ENCODE measurements around the gene GOLGA6A. TPM values are rescaled to one million over a fixed set of nuclear protein-coding genes. Genes with fewer than 3 reads are reported as not detected.

Gene GOLGA6A
- total RNA-seq, 2 experiments from 2014 or later: 0.14 to 0.84 TPM

GRCh38 chr15:74045636-74046274, 36.6 kb downstream of the GOLGA6A start:
- Mint-ChIP-seq H3K9me3 (no peaks in the 10 kb centered on the region), H3K27ac (no peak overlapping the region), H3K36me3 (ENCODE audit: low read depth) (peaks cover 2% of the 10 kb centered on the region), H3K27me3 (ENCODE audit: low read depth) (no peaks in the 10 kb centered on the region), H3K4me3 (no peak overlapping the region), H3K4me1 (ENCODE audit: low read depth) (peaks cover 10% of the 10 kb centered on the region)
- CTCF ChIA-PET: interaction anchor here (0.7 to 11.8 kb wide), 3 partner anchors 21 to 75 kb away, joined by 3 to 167 read pairs (median 3); no protein-coding TSS in a partner anchor
- intact Hi-C loops (cut with micrococcal nuclease): no loop called here
- DNase-seq: no peak

GRCh38 chr15:74045184-74045583, 37.2 kb downstream of the GOLGA6A start:
- no peaks in the 10 kb centered on the region for H3K9me3 Mint-ChIP-seq
- peaks cover 3% of the 10 kb centered on the region for H3K36me3 Mint-ChIP-seq (ENCODE audit: low read depth)
- H3K4me1 Mint-ChIP-seq (ENCODE audit: low read depth): peaks cover 10% of the 10 kb centered on the region
- CTCF ChIA-PET: interaction anchor here (11.8 kb wide), 1 partner anchor 75 kb away, joined by 167 read pairs; no protein-coding TSS in a partner anchor
- DNase-seq: no peak
- no peak overlapping the region for H3K4me3 Mint-ChIP-seq
- intact Hi-C loops (cut with micrococcal nuclease): no loop called here
- H3K27ac Mint-ChIP-seq: no peak overlapping the region
- no peaks in the 10 kb centered on the region for H3K27me3 Mint-ChIP-seq (ENCODE audit: low read depth)

- Mint-ChIP-seq H3K4me1 (ENCODE audit: low read depth) (peaks cover 10% of the 10 kb centered on the region), H3K9me3 (no peaks in the 10 kb centered on the region), H3K36me3 (ENCODE audit: low read depth) (peaks cover 4% of the 10 kb centered on the region), H3K27ac (no peak overlapping the region), H3K4me3 (no peak overlapping the region), H3K27me3 (ENCODE audit: low read depth) (no peaks in the 10 kb centered on the region)
- no peak for DNase-seq
- intact Hi-C loops (cut with micrococcal nuclease): no loop called here
- CTCF ChIA-PET: interaction anchor here (0.8 to 11.8 kb wide), 2 partner anchors 10 to 74 kb away, joined by 3 to 167 read pairs; no protein-coding TSS in a partner anchor
These were observed 37.9 kb downstream of the GOLGA6A start for GRCh38 chr15:74044267-74045110.

GRCh38 chr15:74043425-74044266, 38.7 kb downstream of the GOLGA6A start:
- no peaks in the 10 kb centered on the region for H3K27me3 Mint-ChIP-seq (ENCODE audit: low read depth)
- no peak overlapping the region for H3K27ac Mint-ChIP-seq
- CTCF ChIA-PET: interaction anchor here (3.7 to 11.8 kb wide), 2 partner anchors 9 to 73 kb away, joined by 20 to 167 read pairs; no protein-coding TSS in a partner anchor
- intact Hi-C loops (cut with micrococcal nuclease): no loop called here
- peaks cover 10% of the 10 kb centered on the region for H3K4me1 Mint-ChIP-seq (ENCODE audit: low read depth)
- DNase-seq: no peak
- no peak overlapping the region for H3K4me3 Mint-ChIP-seq
- peaks cover 4% of the 10 kb centered on the region for H3K36me3 Mint-ChIP-seq (ENCODE audit: low read depth)
- no peaks in the 10 kb centered on the region for H3K9me3 Mint-ChIP-seq

GRCh38 chr15:74042603-74043424, 39.5 kb downstream of the GOLGA6A start:
- CTCF ChIA-PET: interaction anchor here (3.7 to 11.8 kb wide), 2 partner anchors 10 to 72 kb away, joined by 20 to 167 read pairs; no protein-coding TSS in a partner anchor
- intact Hi-C loops (cut with micrococcal nuclease): no loop called here
- DNase-seq: no peak
- H3K27ac Mint-ChIP-seq: no peak overlapping the region
- H3K4me1 Mint-ChIP-seq (ENCODE audit: low read depth): peaks cover 2% of the 10 kb centered on the region
- no peak overlapping the region for H3K4me3 Mint-ChIP-seq
- H3K9me3 Mint-ChIP-seq: no peaks in the 10 kb centered on the region
- no peaks in the 10 kb centered on the region for H3K27me3 Mint-ChIP-seq (ENCODE audit: low read depth)
- peaks cover 4% of the 10 kb centered on the region for H3K36me3 Mint-ChIP-seq (ENCODE audit: low read depth)

- DNase-seq: no peak
- H3K27ac Mint-ChIP-seq: no peak overlapping the region
- peaks cover 4% of the 10 kb centered on the region for H3K36me3 Mint-ChIP-seq (ENCODE audit: low read depth)
- H3K4me1 Mint-ChIP-seq (ENCODE audit: low read depth): no peaks in the 10 kb centered on the region
- H3K27me3 Mint-ChIP-seq (ENCODE audit: low read depth): no peaks in the 10 kb centered on the region
- CTCF ChIA-PET: interaction anchor here (3.7 to 4.0 kb wide), 2 partner anchors 11 to 68 kb away, joined by 20 to 29 read pairs; no protein-coding TSS in a partner anchor
- no peaks in the 10 kb centered on the region for H3K9me3 Mint-ChIP-seq
- H3K4me3 Mint-ChIP-seq: no peak overlapping the region
- intact Hi-C loops (cut with micrococcal nuclease): no loop called here
These were observed 40.4 kb downstream of the GOLGA6A start for GRCh38 chr15:74041777-74042435.

- peaks cover 8% of the 10 kb centered on the region for H3K36me3 Mint-ChIP-seq (ENCODE audit: low read depth)
These were observed 41.0 kb downstream of the GOLGA6A start for GRCh38 chr15:74041311-74041756.

GRCh38 chr15:74040109-74040850, 42.1 kb downstream of the GOLGA6A start:
- H3K27ac Mint-ChIP-seq: no peak overlapping the region
- intact Hi-C loops (cut with micrococcal nuclease): no loop called here
- no peaks in the 10 kb centered on the region for H3K9me3 Mint-ChIP-seq
- H3K27me3 Mint-ChIP-seq (ENCODE audit: low read depth): no peaks in the 10 kb centered on the region
- no peak overlapping the region for H3K4me3 Mint-ChIP-seq
- H3K36me3 Mint-ChIP-seq (ENCODE audit: low read depth): peaks cover 13% of the 10 kb centered on the region
- no peaks in the 10 kb centered on the region for H3K4me1 Mint-ChIP-seq (ENCODE audit: low read depth)
- DNase-seq: no peak
- CTCF ChIA-PET: interaction anchor here (0.6 to 4.0 kb wide), 5 partner anchors 9 to 89 kb away, joined by 4 to 29 read pairs (median 8); no protein-coding TSS in a partner anchor

More at GRCh38 chr15:74041311-74041756, 41.0 kb downstream of the GOLGA6A start:
- no peak overlapping the region for H3K4me3 Mint-ChIP-seq
- intact Hi-C loops (cut with micrococcal nuclease): no loop called here
- no peaks in the 10 kb centered on the region for H3K9me3 Mint-ChIP-seq
- H3K27me3 Mint-ChIP-seq (ENCODE audit: low read depth): no peaks in the 10 kb centered on the region
- no peak overlapping the region for H3K27ac Mint-ChIP-seq
- H3K4me1 Mint-ChIP-seq (ENCODE audit: low read depth): no peaks in the 10 kb centered on the region
- CTCF ChIA-PET: interaction anchor here (1.4 to 4.0 kb wide), 3 partner anchors 12 to 75 kb away, joined by 7 to 29 read pairs (median 20); no protein-coding TSS in a partner anchor
- DNase-seq: no peak

- CTCF ChIA-PET: interaction anchor here (1.1 to 4.0 kb wide), 3 partner anchors 10 to 66 kb away, joined by 3 to 29 read pairs (median 8); no protein-coding TSS in a partner anchor
- no peak for DNase-seq
- Mint-ChIP-seq H3K27ac (no peak overlapping the region), H3K4me1 (ENCODE audit: low read depth) (no peaks in the 10 kb centered on the region), H3K4me3 (no peak overlapping the region), H3K9me3 (no peaks in the 10 kb centered on the region), H3K36me3 (ENCODE audit: low read depth) (peaks cover 15% of the 10 kb centered on the region), H3K27me3 (ENCODE audit: low read depth) (no peaks in the 10 kb centered on the region)
- intact Hi-C loops (cut with micrococcal nuclease): no loop called here
These were observed 42.7 kb downstream of the GOLGA6A start for GRCh38 chr15:74039656-74040010.
